Fibroblast of upper back skin (primary cell): ENCODE results near the gene S100P.
"Not testable (repeated sequence)": the region's sequence is repeated elsewhere in the genome, so short reads cannot be mapped to it uniquely, and the experiment has no call there.

Experiments used
- DNase-seq: peaks from one replicate; pipeline ENCODE4 v3.0.0-alpha.2; 2013

S100P gene

GRCh38 chr4:6699903-6700302 is 6.2 kb downstream of the S100P start:
- no peak for DNase-seq

- no peak for DNase-seq
Measured at GRCh38 chr4:6701371-6701770, 7.7 kb downstream of the S100P start.

GRCh38 chr4:6702761-6703160 is 9.1 kb downstream of the S100P start:
- no peak for DNase-seq

DNA sequence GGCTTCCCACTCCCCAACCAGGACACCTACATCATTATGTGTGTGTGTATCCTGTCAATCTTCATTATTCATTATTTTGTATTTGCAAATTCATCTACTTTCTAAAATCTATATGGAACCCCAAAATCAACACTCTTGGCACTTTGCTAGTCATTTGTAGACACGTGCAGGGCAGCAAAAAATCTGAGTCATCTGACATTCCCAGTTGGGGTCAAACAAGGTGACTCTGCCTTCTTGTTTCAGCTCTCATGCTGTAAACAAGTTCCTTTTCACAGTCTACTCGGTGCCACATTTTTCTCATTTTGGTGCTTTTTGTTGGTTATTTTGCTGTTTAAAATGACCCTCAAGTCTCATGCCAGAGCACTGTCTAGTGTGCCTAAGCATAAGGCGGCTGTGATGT is 10.1 kb downstream of the S100P start:
- no peak for DNase-seq

DNA sequence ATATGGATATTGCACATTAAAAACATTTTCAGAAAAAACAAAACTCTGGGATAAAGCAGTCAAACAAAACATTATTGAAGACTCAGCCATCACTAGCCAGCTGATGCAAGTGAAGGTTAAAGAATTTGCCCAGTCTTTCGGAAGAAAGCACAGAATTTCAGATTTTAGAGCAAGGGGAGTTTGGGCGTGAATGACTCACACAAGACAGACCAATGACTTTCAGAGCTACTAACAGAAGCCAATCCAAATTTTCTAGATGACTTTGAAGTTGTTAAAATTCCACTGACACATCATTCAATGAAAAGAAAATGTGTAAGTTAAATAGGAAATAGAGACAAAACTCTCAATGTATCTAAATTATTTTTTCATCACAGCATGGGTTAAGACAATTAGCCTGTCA is 12.0 kb downstream of the S100P start:
- DNase-seq: no peak

GRCh38 chr4:6706173-6706572 is 12.5 kb downstream of the S100P start:
- DNase-seq: no peak

DNA sequence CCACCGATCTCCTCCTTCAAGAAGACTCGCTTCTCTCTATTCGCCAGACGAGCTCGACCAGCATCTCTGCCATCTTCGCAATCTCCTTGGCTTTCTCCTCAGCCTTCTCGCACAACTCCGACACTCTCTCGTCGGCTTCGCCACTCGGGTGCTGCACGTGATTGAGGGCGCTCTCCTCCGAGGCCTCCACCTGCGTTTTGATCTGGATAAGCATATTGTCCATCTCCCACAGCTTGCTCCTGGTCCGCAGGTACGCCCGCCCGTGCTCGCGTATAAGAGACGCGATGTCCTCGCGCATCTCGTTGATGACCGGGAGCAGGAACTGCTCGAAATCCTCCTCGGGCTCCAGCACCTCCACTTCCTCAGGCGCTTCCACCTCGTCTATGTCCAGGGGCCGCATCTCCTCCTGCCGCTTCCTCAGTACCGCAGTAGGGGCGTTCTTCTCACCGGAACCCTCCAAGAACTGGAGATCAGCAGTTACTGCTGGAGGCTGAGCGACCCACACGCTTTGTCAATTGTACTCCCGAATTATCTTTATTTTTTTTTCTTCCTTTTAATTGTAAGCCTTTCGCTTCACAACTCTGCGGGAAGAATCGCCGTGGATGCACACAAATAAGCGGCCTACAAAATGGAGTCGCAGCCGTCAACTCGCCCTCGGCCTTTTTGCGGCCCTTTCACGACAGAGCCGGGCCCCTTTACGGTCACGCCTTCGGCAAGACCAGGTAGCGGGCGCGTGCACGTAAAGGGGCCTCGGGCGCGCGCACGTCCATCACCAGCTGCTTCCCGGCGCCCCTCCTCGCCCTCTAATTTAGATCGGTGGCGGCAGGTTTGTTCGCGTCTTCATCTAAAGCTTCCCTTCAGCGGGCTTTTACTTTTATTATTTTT is 15.8 kb downstream of the S100P start, which contains the start of gene MRFAP1L1:
TSS of gene MRFAP1L1 (minus strand) at position 636 of the 885 bp plus-strand sequence. CDS start at position 400, 236 bp downstream.
- peak; percentile 96 for DNase-seq

DNA sequence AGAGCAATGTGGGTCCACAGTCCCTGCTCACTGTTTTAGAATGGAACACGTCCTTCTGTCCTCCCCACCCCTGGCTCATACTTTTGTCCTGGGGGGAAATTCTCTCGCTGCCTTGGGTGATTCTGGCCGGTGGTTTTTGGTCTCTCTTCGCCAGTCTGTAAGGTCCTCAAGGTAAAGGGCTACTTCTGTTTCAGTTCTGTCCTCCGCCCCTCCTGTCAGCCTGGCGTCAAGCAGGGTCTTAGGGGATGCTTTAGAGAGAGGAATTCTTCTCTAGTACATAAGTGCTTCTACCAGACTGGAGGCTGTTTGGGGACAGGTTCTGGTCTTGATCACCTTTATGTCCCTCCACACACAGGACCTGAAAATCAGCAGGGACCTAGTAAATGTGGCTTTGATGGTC is 16.6 kb downstream of the S100P start:
- no peak for DNase-seq

GRCh38 chr4:6710996-6711395 is 17.3 kb downstream of the S100P start:
- DNase-seq: no peak

DNA sequence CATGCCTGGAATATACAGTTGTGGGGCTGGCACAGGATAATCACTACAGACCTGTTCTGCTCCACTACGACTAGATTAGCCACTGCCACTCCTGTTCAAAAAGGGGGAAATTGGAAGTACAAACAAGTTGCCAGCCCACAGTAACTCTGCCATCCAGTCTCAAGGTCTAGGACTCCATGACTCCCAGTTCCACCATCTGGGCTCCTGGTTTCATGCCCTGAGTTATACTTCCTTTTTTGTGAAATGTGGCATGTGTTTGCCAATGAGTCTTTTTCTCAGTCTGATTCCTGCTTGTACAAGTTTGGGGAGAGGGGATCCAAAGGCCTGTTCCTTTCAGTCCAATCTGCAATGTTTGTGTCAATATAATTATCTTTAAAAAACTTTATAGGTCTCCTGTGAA is 21.3 kb downstream of the S100P start:
- DNase-seq: no peak

GRCh38 chr4:6715704-6716017 is 22.0 kb downstream of the S100P start:
- no peak for DNase-seq

DNA sequence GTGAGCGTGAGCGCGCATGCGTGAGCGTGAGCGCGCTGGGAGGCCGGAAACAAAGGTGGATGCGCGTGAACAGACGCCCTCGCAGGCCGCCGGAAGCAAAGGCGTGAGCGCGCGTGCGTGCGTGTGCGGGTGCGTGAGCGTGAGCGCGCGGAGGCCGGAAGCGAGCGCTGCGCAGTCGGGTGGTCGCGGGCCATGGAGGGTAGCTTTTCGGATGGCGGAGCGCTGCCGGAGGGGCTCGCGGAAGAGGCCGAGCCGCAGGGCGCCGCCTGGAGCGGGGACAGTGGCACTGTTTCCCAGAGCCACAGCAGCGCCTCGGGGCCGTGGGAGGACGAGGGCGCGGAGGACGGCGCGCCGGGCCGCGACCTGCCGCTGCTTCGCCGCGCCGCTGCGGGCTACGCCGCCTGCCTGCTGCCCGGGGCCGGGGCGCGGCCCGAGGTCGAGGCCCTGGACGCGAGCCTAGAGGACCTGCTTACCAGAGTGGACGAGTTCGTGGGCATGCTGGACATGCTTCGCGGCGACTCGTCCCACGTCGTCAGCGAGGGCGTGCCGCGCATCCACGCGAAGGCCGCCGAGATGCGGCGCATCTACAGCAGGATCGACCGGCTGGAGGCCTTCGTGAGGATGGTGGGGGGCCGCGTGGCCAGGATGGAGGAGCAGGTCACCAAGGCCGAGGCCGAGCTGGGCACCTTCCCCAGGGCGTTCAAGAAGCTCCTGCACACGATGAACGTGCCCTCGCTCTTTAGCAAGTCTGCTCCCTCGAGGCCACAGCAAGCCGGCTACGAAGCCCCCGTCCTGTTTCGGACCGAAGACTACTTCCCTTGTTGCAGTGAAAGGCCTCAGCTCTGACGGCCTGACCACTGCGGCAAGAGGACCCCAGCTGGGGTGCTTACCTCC is 22.6 kb downstream of the S100P start, which contains the start of gene BLOC1S4:
TSS of gene BLOC1S4 (plus strand) at position 157 of the 894 bp plus-strand sequence. CDS start at position 193, 36 bp downstream.
- DNase-seq: peak; percentile 91

- no peak for DNase-seq
Measured at GRCh38 chr4:6716958-6717655, 23.4 kb downstream of the S100P start.

GRCh38 chr4:6718932-6719610 is 25.4 kb downstream of the S100P start:
- no peak for DNase-seq

DNA sequence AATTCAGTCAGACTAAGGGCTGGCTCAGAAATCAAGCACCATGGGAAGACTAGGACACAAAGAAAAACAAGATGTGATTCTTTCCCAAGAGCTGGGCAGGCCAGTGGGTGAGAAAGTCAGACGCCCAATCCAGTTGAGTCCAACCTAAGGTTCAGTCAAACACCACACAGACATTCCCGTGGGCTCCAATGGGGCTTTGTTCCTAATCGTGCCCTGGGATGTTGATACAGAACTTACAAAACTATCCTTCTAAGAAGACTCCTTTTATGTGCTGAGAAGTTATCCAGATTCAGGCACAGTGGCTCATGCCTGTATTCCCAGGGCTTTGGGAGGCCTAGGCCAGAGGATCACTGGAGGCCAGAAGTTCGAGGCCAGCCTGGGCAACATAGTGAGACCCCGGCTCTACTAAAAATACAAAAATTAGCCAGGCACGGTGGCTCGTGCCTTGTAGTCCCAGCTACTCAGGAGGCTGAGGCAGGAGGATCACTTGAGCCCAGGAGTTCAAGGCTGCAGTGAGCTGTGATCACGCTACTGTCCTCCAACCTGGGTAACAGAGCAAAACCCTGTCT is 26.0 kb downstream of the S100P start:
- DNase-seq: no peak

DNA sequence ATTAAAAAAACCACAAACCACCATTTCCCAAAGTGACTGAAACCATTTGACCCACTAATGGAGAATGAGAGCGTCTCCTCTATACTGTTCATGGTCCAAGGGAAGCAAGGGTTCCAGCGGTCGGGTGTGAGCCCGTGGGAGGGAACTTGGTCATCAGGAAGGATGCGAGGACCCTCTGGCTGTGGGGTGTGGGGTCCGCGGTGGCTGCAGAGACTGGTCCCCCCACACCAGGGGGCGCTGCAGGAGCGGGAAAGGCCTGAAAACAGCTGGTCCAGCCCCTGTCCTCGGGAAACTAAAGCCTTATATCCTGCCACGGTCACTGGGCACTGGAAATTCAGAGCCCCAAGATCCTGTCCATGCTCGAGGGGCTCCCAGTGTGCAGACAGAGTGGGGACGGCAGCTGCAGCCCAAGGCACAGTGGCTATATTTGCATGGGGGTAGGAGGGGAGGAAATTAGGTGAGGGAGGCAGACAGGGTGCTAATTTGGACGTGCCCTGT is 26.6 kb downstream of the S100P start:
- DNase-seq: peak; percentile 72

- DNase-seq: no peak
Measured at GRCh38 chr4:6721121-6721520, 27.4 kb downstream of the S100P start.

GRCh38 chr4:6722891-6723290 is 29.2 kb downstream of the S100P start:
- DNase-seq: no peak

- DNase-seq: no peak
Measured at GRCh38 chr4:6723851-6724250, 30.2 kb downstream of the S100P start.

DNA sequence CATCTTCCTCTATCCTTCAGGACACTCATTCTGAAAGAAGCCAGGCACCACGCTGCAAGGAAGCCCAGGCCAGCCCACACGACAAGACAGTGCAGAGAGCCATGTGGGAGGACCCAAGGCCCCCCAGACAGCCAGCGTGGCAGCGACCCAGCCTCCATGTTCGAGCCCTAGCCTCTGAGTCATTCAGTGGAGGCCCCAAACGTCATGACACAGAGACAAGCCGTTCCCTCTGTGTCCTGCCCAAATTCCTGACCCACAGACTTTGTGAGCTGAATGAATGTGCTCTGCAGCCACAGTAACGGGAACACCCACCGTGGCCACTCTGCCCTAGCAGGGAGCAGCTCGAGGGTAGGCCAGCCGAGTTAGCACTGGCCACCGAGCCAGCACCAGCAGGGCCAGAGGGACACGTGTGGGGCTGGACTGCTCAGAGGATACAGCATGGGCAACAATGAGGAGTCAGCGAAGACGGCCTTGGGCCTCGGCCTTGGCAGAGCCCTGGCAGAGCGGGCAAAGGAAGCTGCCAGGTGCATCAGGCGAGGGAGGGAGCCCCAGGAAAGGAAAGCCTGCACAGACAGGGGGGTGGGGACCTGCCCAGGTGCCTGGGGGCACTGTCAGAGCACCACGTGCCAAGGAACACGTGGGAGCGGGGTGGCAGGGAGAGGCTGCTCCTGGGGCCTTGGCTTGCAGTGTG is 30.9 kb downstream of the S100P start:
- no peak for DNase-seq

GRCh38 chr4:6725427-6725961 is 31.8 kb downstream of the S100P start:
- DNase-seq: not testable (repeated sequence)
